Measurements from ENCODE around the gene OLR1. TPM values are rescaled to one million over a fixed set of nuclear protein-coding genes. Genes with fewer than 3 reads are reported as not detected.
"Not testable (repeated sequence)": the region's sequence is repeated elsewhere in the genome, so short reads cannot be mapped to it uniquely, and the experiment has no call there.

The OLR1 gene
- total and polyA plus RNA-seq, 8 donors, result 0.28 to 34.3 (median 0.81) TPM

DNA sequence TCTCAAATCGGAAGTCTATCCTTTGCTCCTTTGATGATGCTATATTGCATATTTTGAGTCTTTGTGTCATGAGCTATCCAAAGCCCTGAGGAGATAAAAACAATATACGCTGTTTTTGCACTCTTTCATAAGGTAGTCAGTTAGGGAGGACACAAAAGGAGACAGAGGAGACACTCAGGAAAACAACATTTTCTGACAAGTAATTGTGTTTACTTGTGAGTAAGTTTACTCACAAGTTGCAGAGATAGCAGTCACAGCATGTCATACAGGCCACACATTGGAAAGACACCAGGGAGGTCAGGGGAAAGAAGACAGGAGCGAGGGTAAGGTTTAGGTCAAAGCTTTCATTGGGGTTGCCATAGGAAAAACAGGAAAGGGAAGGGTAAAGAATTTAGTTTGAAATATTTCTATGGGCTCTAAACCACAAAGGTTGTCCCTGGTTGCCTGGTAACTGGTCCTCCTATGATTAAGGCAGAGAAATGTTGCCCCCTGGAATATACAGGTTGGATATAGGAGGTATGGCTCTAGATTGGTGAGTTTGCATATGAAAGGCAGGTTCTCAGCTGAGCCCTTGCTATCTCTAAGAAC lies 33.4 kb upstream of the OLR1 start:
- no peaks in the 10 kb centered on the region for H3K27me3 ChIP-seq
- H3K36me3 ChIP-seq, result no peaks in the 10 kb centered on the region
- no peak for DNase-seq
- H3K4me3 ChIP-seq, result no peak overlapping the region
- no peak overlapping the region for H3K27ac ChIP-seq
- ATAC-seq, result no peak
- no peak for FAIRE-seq
- TF ChIP-seq, protein P1, sequence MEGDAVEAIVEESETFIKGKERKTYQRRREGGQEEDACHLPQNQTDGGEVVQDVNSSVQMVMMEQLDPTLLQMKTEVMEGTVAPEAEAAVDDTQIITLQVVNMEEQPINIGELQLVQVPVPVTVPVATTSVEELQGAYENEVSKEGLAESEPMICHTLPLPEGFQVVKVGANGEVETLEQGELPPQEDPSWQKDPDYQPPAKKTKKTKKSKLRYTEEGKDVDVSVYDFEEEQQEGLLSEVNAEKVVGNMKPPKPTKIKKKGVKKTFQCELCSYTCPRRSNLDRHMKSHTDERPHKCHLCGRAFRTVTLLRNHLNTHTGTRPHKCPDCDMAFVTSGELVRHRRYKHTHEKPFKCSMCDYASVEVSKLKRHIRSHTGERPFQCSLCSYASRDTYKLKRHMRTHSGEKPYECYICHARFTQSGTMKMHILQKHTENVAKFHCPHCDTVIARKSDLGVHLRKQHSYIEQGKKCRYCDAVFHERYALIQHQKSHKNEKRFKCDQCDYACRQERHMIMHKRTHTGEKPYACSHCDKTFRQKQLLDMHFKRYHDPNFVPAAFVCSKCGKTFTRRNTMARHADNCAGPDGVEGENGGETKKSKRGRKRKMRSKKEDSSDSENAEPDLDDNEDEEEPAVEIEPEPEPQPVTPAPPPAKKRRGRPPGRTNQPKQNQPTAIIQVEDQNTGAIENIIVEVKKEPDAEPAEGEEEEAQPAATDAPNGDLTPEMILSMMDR (IDR thresholded peaks at IDR 0.05), result no peak
- no peaks in the 10 kb centered on the region for H3K4me1 ChIP-seq
- no peaks in the 10 kb centered on the region for H3K9me3 ChIP-seq
- 72 to 80% methylated on average over 3 of the region's 3 CpGs for WGBS, 2 donors
- intact Hi-C loops (cut with DNase I), result no loop called here

- FAIRE-seq; H3K4me1 ChIP-seq; H3K27ac ChIP-seq; H3K9me3 ChIP-seq; DNase-seq; H3K27me3 ChIP-seq; H3K36me3 ChIP-seq; ATAC-seq; H3K4me3 ChIP-seq; intact Hi-C loops (cut with DNase I): not testable (repeated sequence)
- 67 to 71% methylated on average over 2 of the region's 2 CpGs for WGBS, 2 donors
Observed at GRCh38 chr12:10204495-10204894, 32.6 kb upstream of the OLR1 start.

- WGBS, 2 donors, result 74 to 86% methylated on average over 5 of the region's 5 CpGs
- intact Hi-C loops (cut with DNase I), result no loop called here
- H3K4me1 ChIP-seq, result no peaks in the 10 kb centered on the region
- TF ChIP-seq, protein P1 (IDR thresholded peaks at IDR 0.05), result no peak
- no peak for DNase-seq
- ATAC-seq, result no peak
- no peak for FAIRE-seq
- H3K9me3 ChIP-seq, result no peaks in the 10 kb centered on the region
- no peak overlapping the region for H3K27ac ChIP-seq
- H3K27me3 ChIP-seq, result no peaks in the 10 kb centered on the region
- no peaks in the 10 kb centered on the region for H3K36me3 ChIP-seq
- no peak overlapping the region for H3K4me3 ChIP-seq
Observed at GRCh38 chr12:10197879-10198278, 25.9 kb upstream of the OLR1 start.

GRCh38 chr12:10196210-10196609 lies 24.3 kb upstream of the OLR1 start:
- intact Hi-C loops (cut with DNase I), result no loop called here
- WGBS, 2 donors, result 70 to 84% methylated on average over 10 of the region's 10 CpGs
- TF ChIP-seq, protein P1 (IDR thresholded peaks at IDR 0.05), result no peak
- no peak for ATAC-seq
- no peaks in the 10 kb centered on the region for H3K4me1 ChIP-seq
- no peaks in the 10 kb centered on the region for H3K9me3 ChIP-seq
- H3K4me3 ChIP-seq, result no peak overlapping the region
- no peak for DNase-seq
- FAIRE-seq, result no peak
- H3K27me3 ChIP-seq, result no peaks in the 10 kb centered on the region
- no peaks in the 10 kb centered on the region for H3K36me3 ChIP-seq
- no peak overlapping the region for H3K27ac ChIP-seq

DNA sequence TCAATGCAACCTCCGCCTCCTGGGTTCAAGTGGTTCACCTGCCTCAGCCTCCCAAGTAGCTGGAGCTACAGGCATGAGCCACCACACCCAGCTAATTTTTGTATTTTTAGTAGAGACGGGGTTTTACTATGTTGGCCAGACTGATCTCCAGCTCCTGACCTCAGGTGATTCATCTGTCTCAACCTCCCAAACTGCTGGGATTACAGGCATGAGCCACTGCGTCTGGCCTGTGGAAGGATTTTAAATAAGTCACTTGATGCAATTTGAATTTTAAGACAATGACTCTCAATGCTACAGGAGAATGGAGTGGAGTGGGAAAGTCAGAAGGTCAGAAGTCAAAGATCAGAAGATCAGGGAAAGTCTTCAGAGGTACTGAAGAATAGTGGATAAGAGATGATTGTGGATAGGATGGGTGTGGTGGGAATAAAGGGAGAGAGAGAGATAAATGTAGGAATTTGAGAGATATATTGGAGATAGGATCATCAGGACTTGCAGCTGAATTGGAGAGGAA lies 22.3 kb upstream of the OLR1 start:
- H3K4me3 ChIP-seq, result no peak overlapping the region
- no peak overlapping the region for H3K27ac ChIP-seq
- no peaks in the 10 kb centered on the region for H3K27me3 ChIP-seq
- 65 to 88% methylated on average over 3 of the region's 3 CpGs for WGBS, 2 donors
- FAIRE-seq, result no peak
- ATAC-seq, result no peak
- H3K36me3 ChIP-seq, result no peaks in the 10 kb centered on the region
- no peak for DNase-seq
- TF ChIP-seq, protein P1 (IDR thresholded peaks at IDR 0.05), result no peak
- H3K4me1 ChIP-seq, result no peaks in the 10 kb centered on the region
- H3K9me3 ChIP-seq, result no peaks in the 10 kb centered on the region
- intact Hi-C loops (cut with DNase I), result loop anchor here in 1 of 3 donors (5.0 kb wide), 1 partner anchor 37 kb away; no protein-coding TSS in a partner anchor

All from pancreas (tissue), 10 donors.